ENCODE data around the gene CDH6.

The CDH6 gene

DNA sequence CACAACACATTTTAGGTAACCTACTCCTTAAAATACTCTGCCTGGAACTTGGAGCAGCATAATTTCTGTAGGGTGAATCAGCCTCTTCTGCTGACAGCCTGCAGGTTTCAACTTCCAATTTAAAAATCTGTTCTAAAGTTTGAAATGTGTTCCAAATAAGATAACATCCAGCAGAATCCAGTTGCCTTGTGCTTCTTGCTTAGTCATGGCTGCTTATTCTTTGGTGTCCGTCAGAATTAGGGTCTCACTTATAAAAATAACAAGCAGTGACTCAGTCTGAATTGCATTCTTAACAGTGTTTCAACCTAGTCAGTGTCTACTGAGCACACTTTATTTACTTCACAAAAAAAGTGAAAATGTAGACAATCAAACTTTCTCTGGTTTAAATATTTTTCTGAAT is 3.7 kb downstream of the CDH6 start:
- DNase-seq (ENCODE audit: low spot score), result no peak

DNA sequence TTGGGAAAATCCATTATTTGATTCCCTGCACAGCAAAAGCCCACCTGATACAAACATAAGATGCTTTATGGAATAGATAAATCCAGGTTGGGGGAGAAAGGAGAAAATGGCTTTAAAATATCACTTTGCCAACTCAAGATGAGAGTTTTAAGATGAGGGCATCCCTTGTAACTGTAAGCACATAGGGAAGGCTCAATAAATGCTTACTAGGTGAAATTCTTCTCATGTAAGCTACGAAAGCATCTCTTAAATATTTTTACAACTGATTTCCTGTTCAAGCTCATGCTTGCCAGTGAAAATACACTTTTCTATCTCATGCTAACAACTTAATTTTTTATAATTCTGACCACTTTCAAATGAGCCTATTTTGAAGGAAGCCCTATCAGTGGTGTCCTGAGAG is 11.5 kb downstream of the CDH6 start:
- no peak for DNase-seq (ENCODE audit: low spot score)

DNA sequence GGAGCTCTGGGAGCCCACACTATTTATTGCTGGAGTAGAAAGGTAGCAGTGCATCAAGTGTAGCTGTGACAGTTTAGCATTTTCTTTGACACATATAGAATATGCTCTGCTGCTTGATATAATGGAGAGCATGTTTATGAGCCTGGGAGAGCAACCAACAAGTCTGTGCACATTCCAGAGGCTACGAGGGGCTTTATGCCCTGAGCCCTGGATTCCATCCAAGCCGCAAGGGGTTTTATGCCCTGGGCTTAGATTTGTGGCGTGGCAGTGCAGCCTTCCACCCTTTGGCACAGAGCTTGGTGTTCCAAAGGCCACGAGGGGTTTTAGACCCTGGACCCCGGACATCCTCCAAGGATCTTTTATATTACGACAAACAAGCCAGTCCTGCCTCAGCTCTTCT is 14.6 kb downstream of the CDH6 start:
- DNase-seq (ENCODE audit: low spot score), result no peak

DNA sequence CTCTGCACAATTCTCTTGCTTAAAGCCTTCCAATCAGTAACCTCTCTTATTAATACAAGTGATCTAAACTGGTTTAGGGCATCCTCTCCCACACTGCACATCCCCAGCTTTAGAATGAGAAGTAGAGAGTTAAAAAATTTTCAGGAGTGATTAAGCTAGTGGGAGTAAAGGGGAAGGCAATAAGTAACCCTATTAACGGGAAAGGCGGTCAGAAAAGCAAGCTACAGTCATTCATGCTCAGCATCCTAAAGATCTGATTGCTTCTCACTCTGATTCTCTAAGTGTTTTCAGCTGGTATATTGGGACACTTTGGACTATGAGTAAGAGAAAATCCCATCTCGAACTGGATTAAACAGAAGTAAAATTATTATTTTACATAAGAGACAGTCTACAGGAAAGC is 15.8 kb downstream of the CDH6 start:
- DNase-seq (ENCODE audit: low spot score), result no peak

DNA sequence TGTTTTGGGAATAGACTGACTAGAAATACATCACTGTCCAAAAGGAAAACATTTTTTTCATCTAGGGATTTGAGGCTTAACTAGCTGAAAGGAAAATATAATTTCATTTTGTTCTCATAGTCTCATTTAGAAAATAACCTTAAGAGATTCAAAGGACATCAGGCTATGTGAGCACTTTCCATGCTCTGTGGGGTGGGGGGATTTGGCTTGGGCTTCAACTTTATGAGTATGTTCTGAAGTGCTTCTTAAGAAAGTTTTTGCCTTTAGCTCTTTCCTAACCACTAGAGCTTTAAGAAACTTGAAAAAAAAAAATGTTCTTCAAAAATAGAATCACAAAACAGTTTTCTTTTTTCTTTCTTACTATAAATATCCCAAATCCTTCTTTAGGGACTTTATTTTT is 17.6 kb downstream of the CDH6 start:
- no peak for DNase-seq (ENCODE audit: low spot score)

DNA sequence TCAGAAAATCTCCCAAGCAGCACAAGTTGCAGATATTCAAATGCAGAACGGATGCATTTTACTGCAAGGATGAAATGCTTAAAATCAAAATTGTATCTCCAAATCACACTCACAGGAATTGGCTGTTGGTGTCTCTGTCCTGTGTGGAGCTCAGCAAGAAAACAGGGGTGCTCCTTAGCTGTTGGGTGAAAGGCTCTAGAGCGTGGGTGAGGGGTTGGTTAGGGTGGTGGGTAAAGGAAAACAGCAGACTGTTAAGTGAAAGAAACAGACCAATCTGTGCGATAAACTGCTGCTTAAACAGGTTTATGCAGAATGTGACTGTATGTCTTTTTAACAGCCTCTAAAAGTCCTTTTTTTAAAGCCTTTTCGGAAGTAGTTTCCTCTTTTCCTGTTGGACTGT is 19.8 kb downstream of the CDH6 start:
- DNase-seq (ENCODE audit: low spot score), result no peak

DNA sequence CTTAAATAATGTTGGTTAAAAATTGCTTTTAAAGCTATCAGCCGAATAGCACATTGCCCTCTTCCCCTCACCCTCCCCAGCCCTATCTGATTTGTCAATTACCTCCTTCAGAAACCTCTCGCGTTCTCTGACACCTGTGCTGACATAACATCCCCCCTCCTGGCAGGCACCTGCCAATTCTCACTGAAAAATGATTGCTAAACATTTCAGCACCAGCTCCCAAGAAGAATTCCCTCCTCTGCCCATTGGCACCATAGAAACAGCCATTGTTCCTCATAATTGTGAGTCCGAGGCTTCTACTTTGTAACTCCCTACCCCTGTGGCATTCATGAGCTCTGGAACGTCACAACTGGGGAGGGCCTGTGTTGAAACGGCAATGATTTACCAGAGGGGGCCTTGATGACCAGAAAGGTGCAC is 20.2 kb downstream of the CDH6 start:
- DNase-seq (ENCODE audit: low spot score), result no peak

DNA sequence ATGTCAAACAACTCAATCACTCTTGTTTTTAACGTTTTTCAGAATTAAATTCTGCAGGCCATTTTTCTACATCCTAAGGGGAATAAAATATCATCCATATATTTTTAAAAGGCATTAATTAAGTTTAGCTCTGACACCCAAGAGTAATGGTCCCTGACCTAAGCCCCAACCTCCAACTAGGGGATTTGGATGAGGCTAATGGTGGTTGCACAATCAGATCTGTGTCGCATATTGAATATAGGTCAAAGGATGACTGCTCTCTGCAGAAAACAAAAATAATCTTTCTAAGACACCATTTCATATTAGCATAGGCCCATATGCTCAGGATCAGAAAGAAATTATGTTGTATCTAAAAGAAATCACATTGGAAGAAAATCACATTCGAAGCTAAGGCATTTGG is 20.7 kb downstream of the CDH6 start:
- DNase-seq (ENCODE audit: low spot score), result no peak

DNA sequence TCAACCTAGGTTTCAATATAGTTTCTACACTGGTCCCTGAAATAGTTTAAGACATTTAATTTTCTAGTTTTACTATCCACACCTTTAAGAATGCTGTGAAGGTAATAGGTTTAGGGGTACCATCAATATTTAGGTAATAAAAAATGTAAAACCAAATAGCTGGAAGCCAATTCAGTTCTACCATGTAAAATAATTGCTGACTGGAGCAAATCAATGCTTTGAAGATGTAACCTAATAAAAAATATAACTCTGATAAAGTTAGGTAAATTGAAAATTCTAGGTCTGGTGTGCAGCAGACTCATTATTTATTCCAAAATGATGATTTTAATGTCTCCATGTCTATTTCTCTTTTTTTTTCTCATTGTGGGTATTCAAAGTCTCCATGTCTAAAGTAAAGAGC is 21.8 kb downstream of the CDH6 start:
- DNase-seq (ENCODE audit: low spot score), result no peak

DNA sequence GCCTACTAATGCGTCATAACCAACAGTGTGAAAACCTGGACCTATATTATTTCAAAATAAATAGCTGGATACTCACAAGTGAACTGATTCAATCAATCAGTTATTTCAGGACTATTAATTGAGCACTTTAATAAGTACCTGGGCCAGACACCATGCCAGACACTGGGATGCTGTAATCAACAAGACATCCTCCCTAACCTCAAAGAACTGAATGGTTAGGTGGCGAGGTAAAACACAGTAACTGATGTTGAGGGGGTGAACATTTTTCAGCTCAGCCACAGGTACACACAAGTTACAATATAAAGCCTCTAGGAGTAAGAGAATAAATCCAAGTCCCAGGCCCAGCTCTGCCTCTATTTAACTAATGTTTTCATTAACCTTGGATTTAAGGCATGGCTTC is 24.0 kb downstream of the CDH6 start:
- no peak for DNase-seq (ENCODE audit: low spot score)

DNA sequence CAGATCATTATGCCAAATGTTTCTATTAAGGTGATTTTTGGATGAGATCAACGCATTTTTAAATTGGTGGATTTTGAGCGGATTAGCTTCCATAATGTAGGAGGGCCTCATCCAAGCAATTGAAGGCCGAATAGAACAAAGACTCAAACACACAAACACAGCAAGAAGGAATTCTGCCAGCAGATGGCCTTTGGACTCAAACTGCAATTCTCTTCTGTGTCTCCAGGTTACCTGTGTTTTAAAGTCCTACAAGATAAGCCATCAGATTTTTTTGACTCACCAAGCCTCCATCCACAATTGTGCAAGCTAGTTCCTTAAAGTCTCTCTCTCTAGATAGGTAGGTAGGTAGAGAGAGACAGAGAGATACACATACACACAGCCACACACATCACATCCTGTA is 25.5 kb downstream of the CDH6 start:
- DNase-seq (ENCODE audit: low spot score), result no peak

DNA sequence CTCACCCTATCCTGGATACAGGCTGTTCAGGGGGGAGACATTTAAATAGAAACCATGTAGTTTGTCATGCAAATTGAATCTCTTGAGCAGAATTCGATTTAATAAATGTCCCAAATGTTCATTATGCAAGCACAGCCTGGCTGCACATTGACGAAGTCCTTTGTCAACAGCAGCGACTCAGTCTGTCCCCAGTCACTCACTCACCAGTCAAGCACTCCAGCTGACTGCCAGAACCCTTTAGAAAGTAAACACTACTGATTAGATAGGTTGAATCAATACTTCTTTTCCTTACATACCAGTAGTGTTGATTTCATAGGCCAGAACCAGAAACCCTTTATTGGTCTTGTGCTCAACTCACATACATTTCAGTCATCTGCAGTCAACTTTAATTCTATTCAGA is 27.5 kb downstream of the CDH6 start:
- DNase-seq (ENCODE audit: low spot score), result no peak

DNA sequence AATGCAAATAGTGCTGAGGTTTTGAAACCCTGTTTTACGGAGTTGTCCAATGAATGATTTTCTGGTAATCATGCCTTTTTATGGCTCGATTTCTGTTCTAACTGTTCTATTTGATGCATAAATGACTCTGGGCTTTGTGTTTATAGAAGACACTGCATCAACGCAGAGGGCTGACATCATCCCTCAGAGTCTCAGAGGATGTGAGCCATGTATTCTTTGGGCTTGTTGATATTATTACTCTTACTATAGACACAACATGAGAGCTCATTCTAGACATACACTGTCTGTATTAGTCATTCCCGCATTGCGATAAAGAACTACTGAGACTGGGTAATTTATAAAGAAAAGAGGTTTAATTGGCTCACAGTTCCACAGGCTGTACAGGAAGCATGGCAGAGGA is 31.6 kb downstream of the CDH6 start:
- DNase-seq (ENCODE audit: low spot score), result no peak

DNA sequence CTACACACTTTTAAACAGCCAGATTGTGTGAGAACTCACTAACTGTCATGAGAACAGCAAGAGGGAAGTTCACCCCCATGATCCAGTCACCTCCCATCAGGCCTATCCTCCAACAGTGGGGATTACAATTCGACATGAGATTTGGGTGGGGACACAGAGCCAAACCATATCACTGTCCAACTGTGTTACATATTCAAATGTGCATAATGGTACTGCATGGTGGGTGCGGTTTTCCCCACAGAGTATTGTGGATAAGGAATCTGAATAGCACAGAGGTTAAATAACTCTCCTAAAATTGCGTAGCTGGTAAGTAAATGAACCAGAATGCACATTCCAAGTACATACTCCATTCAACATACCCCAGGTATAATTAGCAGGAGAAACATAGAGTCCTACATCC is 32.1 kb downstream of the CDH6 start:
- DNase-seq (ENCODE audit: low spot score), result no peak

DNA sequence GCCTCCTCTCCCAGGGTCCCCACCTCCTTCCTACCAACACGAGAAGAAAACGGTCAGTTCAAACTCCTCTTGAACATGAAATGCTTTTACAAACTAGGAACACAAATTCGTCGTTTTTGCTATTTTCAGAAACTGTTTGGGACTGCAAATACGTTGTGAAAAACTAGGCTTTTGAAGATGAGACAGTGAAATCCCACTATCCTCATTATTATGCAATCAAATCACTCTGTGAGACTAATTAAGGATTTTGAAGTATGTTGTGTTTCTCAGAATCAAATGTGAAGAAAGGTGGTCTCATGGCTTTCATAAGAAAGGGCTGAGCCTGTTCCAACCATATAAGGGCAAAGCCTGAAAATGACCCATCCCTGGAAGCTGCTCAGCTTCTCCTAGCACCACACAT is 33.2 kb downstream of the CDH6 start:
- DNase-seq (ENCODE audit: low spot score), result no peak

DNA sequence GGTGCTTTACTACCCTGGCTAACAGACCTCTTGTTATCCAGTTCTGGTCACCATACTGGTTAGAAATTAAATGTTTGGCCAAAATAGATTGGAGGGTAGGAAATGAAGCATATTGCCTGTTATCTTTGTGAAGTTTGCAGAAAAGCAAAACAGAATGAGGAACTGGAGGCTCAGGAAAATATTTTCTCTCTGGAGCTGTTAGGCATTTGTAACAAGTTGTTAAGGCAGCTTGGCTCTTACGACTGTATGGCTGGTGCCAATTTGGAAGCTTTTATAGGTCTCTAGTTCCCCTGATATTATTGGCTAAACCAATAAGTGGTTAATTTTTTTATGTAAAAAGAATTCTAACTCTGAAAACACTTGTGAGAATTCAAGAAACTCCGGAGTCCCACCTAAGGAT is 35.8 kb downstream of the CDH6 start:
- DNase-seq (ENCODE audit: low spot score), result no peak

DNA sequence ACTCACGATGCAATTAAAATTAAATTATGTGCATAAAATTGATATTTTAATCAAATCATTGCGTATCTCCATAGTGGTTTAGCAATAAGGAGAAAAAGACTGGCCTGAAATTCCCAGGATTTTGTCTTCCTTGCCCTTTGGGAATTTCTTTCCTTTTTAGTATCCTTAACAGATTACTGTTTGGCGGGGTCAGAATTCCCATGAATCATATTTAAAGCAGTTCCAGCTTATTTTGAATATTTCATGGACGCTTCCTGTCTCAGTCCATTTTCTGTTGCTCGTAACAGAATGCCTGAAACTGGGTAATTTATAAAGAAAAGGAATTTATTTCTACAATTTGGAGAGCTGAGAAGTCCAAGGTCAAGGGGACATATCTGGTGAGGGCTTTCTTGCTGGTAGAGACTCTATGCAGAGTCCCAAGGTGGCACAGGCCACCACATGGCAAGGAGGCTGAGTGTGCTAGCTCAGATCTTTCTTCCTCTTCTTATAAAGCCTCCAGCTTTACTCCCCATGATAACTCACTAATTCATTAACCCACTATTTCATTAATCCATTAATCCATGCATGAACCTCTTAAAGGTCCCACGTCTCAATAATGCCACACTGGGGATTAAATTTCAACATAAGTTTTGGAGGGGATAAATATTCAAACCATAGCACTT is 37.8 kb downstream of the CDH6 start:
- no peak for DNase-seq (ENCODE audit: low spot score)

DNA sequence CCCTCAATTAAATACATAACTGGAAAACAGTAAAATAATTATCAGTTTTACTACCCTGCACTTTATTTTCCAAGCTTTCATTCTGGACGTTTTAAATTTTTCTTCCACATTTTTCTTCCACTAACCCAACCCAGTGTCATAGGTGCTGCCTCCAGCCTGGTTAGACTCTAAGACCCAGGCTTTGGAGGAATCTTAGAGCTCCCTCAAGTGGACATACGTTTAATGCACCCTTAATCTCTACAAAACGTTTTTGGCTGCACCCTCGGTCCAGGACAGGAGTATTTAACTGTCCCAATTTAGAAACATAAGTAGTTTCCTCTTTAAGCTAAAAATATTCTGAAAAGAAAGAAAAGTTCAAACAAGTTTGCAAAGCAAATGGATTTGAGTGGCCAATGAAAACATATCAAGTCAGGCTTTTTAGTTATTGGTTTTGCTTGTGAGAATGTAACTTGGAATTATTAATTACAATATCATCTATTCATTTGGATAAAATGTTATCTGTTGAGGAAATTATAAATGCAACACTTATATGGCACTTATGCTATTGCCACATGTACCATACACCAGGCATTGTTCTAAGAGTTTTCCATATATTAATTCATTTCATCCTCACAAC is 38.9 kb downstream of the CDH6 start:
- peak; percentile 69 for DNase-seq (ENCODE audit: low spot score)

DNA sequence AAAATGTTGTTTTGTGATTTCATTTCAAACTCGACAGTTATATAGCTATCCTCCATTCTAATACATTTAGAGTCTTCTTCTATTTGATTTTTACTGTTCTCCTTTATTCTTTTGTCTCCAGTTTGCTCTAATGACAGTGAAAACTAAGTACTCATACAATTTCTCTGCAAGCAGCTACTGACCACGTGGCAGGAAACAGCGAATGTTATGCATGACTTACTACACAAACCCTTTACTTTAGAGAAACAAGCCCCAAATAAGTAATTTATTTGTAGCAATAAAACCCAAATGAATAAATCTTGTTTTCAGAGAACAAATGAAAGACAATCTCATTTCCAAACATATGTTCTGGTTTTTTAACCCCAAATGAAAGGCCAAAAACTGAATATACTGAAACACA is 41.9 kb downstream of the CDH6 start:
- DNase-seq (ENCODE audit: low spot score), result no peak

DNA sequence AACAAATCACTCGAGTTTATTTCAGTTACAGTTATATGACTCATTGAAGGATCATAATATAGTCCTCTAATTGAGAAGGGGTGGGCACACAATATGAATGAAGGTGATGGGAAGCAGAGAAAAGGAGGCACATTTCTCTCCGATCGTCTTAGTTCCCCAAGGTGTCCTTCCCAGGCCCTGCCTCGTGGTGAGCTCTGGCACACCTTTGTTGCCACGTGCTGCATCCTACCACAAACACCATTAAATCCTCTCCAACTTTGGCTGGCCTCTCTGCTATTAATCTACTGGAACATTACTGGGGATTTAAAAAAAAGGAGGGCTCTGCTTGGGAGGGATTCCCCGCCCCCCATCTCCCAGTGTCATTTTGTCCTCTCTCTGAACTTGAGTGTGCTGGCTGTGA is 42.9 kb downstream of the CDH6 start:
- no peak for DNase-seq (ENCODE audit: low spot score)

DNA sequence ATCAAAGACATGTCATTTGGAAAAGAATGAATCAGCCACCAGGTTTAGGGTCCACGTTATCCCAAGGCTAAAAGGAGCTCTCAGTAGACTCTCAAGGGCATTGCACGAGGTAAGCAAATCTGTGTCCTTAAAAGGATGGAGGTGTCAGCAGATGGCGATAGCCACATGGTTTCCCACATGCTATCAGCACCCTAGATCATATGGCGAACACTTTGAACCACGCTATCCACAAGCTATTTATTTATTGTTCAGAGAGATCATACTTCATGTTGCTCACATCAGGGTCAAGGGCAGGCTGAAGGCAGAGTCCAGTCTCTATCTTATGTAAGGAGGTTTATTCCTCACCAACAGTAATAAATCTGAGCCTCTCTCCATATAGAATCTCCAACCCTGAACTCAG is 43.7 kb downstream of the CDH6 start:
- DNase-seq (ENCODE audit: low spot score), result peak; percentile 41

DNA sequence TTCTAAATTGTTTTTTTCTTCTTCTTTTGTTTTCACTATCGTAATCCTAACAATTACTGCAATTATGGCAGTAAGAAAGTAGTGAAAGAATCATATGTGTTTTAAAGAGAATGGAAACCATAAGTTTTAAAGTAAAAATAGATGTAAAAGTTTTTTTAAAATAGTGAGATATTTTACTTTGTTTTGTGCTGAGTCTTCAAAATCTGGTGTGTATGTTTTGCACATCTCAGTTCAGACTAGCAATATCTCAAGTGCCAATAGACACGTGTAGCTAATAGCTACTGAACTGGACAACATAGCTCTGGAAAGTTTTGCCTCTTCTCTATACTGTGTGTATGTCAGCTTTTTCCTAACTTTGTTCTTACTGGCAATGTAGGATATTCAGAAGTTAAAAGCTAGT is 45.0 kb downstream of the CDH6 start:
- no peak for DNase-seq (ENCODE audit: low spot score)

DNA sequence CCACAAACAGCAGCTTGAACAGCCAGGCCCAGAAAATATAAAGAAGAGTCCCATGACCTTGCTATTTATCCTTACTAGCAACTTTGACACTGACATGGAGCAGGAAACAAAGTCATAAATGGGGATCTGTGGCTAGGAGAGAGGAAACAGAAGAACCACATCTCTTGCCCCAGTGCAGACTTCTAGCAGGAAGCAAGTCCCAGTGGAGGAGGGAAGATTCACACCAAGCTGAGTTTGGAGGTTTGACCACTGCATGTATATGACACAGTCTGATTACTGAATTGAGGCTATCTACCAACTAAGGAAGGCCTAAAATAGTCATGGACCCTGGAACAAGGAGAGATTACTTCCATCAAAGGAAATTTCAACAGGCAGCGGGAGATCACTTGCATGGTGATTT is 51.4 kb downstream of the CDH6 start:
- no peak for DNase-seq (ENCODE audit: low spot score)

DNA sequence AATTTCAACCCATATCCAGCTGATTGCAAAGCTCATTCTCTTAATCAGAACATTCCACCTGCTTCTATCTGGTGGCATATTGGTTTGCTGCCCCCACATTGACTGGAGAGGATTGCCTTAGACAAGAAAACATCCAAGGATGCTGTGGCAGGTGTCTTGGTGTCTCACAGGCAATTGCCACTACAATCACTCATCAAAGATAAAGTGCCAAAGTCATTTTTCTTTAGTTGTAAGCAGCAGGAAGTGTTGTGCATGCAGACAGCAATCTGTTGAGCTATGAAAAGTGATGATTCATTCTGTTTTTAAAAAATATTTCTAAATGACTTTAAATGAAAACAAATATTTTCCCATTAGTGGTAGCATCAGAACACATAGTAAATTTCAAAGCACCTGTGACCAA is 53.9 kb downstream of the CDH6 start:
- DNase-seq (ENCODE audit: low spot score), result no peak

DNA sequence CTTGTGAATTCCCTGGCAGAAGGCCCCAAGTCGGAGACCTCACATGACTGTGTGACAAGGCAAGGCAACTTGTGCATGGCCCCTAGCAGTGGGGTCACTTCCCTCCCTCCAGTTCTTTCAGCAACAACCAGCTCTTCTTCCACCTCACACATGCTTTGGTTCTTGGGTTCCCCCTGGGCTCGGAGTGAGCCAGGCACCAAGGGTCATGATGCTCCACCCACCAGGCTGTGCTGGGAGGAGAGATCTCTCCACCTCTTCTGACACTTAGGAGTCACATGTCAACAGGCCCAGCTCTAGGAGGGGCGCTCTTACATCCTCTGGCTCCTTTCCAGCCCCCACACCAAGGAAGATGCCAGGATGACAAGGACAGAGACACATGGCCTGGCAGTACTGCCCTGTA is 56.7 kb downstream of the CDH6 start:
- DNase-seq (ENCODE audit: low spot score), result no peak
